ENCODE measurements around the gene COL20A1. TPM values are rescaled to one million over a fixed set of nuclear protein-coding genes. Genes with fewer than 3 reads are reported as not detected.

COL20A1 gene
- total and polyA plus RNA-seq, 2 of the 13 experiments (the other 11 are each of a cell fraction or from before 2014, with no cell fraction given), result not detected

DNA sequence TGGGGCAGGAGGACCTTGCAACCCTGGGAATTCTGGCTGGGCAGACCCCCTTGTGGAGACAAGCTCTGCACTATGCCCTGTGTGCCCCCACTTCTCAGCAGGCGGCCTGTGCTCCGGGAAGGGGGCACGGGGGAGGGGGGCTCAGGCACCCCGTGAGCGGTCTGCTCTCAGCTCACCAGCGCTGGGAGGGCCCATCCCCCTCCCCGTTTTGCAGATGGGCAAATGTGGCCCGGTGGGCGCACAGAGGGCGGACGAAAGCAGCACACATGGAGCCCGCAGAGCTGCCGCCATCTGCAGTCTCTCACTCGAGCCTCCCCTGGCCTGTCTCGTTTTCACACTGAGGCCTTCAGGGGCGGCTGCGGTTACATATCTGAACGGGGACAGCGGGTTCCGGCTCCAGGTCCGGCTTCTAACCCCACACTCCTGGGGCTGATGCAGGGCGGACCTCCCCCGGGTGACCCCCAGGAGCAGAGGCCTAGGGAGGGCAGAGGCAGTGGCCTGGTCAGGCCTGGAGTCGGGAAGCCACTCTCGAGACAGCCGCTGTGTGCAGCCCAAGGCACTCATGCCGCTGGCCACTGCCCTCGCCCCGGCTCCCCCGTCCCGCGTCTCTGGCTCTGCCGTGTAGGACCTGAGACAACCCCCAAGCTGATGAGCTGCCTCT lies 54.2 kb downstream of the COL20A1 start (continued):
- no peak for TF ChIP-seq ZNF224 (CRISPR knock-in tag; IDR thresholded peaks at IDR 0.05)
- TF ChIP-seq FOXA3 (CRISPR knock-in tag; IDR thresholded peaks at IDR 0.05), result no peak

DNA sequence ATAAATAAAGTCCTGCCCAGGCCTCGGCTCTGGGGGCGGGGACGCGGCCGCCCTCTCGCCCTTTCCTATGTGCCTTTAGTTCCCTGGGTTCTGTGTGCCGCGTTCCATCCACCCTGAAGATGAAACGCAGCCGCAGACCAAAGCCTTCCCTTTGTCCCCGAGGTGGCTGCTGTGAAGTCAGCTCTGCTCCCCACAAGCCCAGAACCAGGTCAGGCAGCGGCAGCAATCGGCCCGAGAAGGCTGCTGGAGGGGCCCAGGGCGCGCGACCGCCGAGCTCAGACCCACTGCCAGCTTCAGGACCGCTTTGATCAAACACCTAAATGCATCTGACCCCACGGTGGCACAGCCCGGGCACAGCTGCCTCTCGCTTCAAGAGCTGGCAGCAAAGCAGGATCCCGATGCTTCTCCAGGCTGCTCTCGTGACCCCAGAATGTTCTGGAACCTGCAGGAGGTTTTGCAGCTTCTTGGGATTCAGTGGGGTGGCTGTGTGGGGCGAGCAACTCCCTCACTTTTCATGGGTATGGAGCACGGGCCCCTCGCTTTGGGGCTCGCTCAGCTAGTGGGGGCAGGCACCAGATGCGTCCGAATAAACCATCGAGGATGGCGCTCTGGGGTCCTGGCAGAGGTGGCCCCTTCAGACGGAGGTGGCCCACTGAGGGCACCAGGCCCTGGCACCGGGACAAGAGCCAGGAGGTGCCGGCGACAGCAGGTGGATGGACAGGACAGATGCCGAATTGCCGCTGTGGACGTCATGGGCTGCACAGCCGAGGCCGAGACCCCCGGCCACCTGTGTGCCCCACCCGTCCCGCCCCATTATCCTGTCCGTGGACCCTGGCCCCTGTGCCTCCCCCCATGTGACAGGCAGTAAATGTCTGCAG lies 55.2 kb downstream of the COL20A1 start:
- ChIA-PET CTCF (ENCODE audit: low intra/inter-chr PET ratio, low total read pairs) (no interaction called here), POLR2A (no interaction called here)
- no peak overlapping the region for H3K9ac ChIP-seq (ENCODE audit: insufficient read depth, low read depth, low read length)
- H4K20me1 ChIP-seq (ENCODE audit: insufficient read depth, low read length), result no peaks in the 10 kb centered on the region; the same call in 1 of the 2 replicates
- H3K4me2 ChIP-seq (ENCODE audit: low read depth, low read length), result no peak overlapping the region
- H3K79me2 ChIP-seq (ENCODE audit: insufficient read depth, low read length), result no peaks in the 10 kb centered on the region
- in situ Hi-C loops (cut with HindIII; ENCODE audit: extremely low pct_ligation_motif_present, low pct_unique_long_range_greater_than_20kb) (no loop called here), intact Hi-C loops (cut with micrococcal nuclease; ENCODE audit: unreplicated experiment) (no loop called here)
- H3K4me3 ChIP-seq (replicated peaks in 1 of 3; ENCODE audit: insufficient read depth in 1 of 3, low read depth in 2 of 3, low read length in 3 of 3), result no peak overlapping the region
- no peak for ATAC-seq
- H3K27me3 ChIP-seq (ENCODE audit: control insufficient read depth in 1 of 2, insufficient read depth in 2 of 2, low read length in 2 of 2), result peaks cover 14 to 53% of the 10 kb centered on the region in 2 experiments
- no peaks in the 10 kb centered on the region for H3K36me3 ChIP-seq (replicated peaks in 1 of 2; ENCODE audit: control insufficient read depth in 1 of 2, insufficient read depth in 2 of 2, low read length in 2 of 2)
- WGBS (ENCODE audit: low lambda C conversion rate), result 38% methylated on average over 34 of the region's 46 CpGs
- H3K27ac ChIP-seq (ENCODE audit: extremely low read length, insufficient read depth, low read length), result no peak overlapping the region
- FAIRE-seq, result no peak
- H2AFZ ChIP-seq (ENCODE audit: low read length), result no peak overlapping the region
- no peaks in the 10 kb centered on the region for H3K4me1 ChIP-seq (ENCODE audit: insufficient read depth, low read length)
- TF ChIP-seq CBFB (CRISPR knock-in tag; IDR thresholded peaks at IDR 0.05) (no peak), EZH2 (conservative IDR thresholded peaks at IDR 0.05; ENCODE audit: low read depth, low read length) (peak; percentile 62; the same call in 1 of the 2 replicates), FLYWCH1 (CRISPR knock-in tag; IDR thresholded peaks at IDR 0.05) (no peak), CHCHD3 (CRISPR knock-in tag; IDR thresholded peaks at IDR 0.05) (no peak), JUND (CRISPR knock-in tag; IDR thresholded peaks at IDR 0.05) (no peak)
- no peaks in the 10 kb centered on the region for H3K9me3 ChIP-seq (ENCODE audit: low read length)
- BruUV-seq (replicated peaks), result no TSS peak
- no peak for DNase-seq (ENCODE audit: low spot score)
